GM19372 (cell line): Measurements from ENCODE around the gene HOTAIR.

Source experiments
- ATAC-seq: cut with Tn5 transposase; IDR thresholded peaks from one replicate; pipeline ENCODE4 v1.9.1; 2021; ENCODE audit warnings: mild to moderate bottlenecking, low read depth, moderate library complexity; ENCODE audit not compliant: unreplicated experiment

HOTAIR gene

GRCh38 chr12:53974084-53975063, at the start of gene HOTAIR:
HOTAIR (minus strand) TSS chr12:53974954.
- no peak for ATAC-seq

DNA sequence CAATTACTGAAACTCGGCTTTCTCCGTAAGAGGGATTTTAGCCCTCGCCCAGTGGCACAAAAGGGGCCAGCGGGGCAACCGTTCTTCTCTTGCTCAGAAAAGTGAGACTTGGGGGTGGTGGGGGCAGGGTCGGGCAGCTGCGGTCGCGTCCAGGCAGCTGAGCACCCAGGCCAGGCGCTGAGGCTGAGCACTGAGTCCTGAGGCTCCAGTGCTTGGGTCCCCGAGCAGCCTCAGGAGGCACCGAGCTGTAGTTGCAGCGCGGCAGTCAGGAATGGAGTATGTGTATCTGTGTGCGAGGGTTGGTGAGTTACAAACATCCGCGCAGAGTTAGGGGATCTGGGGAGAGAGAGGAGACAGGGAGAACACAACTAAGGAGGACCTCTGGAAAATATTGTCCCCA, 49.4 kb upstream of the HOTAIR start:
- no peak for ATAC-seq

GRCh38 chr12:54022960-54023884, 48.5 kb upstream of the HOTAIR start:
- ATAC-seq = no peak

GRCh38 chr12:54021432-54022013, 46.8 kb upstream of the HOTAIR start:
- ATAC-seq = no peak

DNA sequence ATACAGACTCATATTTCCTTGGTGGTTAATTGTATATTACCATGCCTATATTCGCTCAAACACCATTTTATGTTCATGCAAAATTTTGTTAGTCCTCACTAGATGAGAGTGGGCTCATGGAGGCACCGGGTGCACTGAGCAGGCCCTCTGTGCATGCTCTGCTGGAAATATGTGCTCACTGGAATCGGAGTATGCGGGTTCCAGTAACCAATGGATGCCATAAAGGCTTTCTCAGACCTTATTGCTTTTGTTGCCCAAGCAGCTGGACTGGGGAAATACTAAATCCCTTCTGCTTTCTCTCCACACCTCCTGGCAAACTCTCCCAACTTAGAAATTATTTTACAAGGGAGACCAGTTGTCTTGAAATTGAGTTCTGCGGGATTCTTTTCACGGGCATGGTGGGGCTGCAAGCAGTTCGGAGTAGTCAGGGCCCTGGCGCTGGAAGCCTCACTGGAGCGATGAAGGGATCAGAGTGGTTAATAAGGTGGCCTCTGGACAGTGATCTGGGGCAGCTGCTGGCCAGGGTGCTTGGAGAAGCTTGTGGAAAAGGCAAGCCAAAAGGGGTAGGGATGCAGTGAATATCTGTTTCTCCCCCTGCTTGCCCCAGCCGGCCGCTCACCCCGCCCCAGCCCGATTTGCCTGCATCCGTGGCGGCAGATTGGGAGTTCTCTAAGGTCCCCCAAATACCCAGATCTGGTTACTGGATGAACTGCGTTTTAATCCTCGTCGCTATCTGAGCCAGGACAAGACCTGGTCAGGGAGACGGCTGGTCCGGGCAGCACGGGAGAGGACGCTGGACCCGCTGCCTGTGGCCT, 46.0 kb upstream of the HOTAIR start:
- ATAC-seq = no peak

DNA sequence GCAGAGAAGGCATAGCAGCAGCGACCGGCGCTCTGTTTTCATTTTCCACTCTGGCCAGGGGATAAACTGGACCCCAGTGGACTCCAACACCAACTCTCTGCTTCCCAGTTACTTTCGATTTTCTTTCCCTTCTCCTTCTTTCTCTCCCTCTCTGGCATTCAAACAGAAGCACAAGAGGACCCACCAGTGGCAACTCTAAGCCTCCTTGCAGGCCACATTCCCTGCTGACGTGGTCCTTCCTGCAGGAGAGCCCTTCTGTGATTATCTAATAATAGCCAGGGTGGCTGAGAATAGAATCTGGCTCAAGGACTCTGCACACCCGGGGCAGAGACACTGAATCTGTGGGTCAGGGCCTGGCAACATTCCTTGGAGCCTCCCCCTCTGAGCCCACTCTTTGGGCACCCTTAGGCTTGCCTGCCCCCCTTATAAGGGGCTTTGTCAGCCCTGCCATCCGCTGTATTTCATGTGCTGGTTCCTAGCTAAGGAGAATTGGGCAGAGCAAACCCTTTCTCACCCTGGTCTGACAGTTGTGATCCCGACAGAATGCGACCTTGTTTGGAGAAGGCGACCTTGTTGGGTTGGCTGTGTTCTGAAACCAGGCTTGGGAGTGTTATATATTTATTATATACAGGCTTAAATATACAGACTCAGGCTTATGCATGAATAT, 45.3 kb upstream of the HOTAIR start:
- no peak for ATAC-seq

DNA sequence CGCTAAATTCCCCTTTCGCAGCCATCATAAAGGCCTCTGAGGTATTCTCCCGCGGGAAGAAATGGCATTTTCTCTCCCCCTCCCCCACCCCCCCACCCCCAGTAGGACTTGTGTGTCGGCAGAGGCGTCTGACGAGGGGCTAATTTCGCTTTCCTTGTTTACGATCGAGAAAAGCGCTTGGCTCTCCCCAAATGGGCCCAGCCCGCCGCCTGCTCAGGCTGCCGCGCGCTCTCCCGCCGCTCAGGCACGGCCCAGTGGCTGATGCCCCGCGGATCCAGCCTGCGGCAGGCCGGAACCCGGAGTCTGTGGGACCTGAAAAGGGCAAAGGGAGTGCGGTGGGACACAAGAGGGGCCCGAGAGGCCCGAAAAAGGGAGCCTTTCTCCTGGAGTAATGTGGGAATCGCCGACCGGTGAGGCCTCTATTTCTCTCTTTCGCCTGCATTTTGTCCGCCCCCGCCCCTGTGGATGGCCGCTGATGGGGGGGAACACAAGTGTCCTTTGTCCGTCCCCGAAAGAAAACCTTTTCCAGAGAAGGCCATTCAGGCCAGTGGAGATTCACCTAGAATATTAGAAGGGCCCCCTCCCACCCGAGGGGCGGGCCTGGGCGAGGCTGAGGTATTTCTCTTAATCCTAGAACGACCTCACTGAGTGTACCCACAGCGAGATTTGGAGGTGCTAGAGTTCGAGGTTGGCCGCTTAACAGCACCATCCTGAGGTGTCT, 44.5 kb upstream of the HOTAIR start:
- ATAC-seq = no peak

DNA sequence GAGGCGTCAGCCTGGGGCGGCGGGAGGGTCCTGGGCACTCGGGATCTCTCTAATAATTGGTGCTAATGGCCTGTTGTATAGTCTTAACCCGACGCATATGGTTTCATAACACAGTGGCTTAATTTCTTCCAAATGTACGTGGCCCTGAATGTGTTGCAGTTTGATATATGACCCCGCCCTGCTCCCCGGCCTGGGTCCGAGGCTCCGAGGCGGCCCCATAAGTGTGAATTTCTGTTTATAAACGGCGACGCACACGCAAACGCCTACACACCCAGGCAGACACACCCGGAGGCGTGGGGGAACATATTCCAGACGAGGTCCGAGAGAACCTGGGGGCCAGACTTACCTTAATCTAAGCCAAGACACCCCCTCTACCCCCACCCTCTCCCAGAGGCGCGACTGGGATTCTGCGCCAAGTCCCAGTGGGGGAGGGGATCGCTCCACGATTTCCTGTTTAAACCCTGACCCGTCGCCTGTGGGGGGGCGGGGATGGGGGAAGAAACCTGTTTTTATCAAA, 43.8 kb upstream of the HOTAIR start:
- no peak for ATAC-seq

DNA sequence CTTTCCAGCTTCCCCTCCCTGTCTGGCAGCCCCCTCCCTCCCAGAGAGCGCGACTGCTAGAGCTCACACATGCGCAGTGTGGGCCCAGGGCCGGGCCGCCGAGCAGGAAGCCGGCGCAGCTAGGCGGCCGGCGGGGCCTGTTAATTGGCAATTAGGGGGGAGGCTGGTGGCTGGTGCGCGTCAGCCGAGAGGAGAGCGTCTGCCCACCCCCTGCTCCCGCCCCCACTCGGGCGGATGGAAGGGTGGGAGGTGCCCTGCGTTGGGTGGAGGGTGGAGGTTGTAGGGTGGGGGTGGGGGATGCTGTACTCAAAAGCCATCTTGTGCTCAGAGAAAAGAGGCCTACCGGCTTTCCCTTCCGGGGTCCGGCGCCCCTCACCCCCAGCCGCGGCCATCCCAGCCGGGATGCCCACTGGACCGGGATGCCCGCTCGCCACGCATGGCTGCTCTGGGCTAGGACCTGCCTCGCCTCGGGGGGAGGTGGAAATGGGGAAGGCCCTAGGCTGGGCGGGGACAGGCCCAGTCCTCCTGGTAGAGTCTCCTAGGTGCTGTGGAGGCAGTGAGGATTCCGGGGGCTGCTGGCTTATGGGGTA, 43.2 kb upstream of the HOTAIR start:
- no peak for ATAC-seq

DNA sequence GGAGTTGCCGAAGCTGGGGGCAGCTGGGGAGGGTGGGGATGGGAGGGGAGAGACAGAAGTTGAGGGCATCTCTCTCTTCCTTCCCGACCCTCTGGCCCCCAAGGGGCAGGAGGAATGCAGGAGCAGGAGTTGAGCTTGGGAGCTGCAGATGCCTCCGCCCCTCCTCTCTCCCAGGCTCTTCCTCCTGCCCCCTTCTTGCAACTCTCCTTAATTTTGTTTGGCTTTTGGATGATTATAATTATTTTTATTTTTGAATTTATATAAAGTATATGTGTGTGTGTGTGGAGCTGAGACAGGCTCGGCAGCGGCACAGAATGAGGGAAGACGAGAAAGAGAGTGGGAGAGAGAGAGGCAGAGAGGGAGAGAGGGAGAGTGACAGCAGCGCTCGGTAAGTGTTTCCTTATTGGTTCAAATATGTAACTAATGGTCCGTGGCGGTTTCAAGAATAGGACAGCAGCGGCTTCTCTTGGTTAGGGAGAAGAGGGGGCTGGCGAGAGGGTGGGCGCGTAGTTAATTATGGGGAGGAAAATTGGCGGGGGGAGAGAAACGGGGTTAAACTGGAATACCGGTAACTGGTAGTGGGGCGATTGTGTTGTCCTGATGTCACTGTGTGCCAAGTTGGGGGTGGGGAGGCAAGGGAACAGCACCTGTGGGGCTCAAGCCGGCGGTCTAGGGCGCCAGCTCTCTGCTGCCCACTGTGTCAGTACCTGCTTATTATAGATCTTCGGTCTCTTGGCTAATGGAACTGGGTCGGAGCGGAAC, 42.5 kb upstream of the HOTAIR start:
- ATAC-seq = no peak

DNA sequence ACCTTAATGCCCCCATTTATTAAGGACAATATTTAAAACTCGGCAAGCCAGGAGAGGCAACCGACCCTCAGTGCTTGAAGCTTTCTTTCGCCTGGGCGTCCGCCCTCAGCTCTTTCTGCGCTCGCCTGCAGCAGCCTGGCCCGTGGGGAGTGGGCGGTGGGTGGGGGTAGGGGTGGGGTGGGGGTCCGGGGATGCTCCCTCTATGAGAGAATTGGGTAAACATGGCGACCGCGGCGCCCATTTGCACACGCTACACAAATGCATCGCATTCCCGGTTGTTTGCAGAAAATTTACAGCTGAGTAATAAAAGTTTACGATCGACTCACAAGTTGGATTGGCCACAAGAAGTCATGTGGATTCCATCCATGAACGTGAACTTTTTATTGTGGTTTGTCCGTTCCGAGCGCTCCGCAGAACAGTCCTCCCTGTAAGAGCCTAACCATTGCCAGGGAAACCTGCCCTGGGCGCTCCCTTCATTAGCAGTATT, 41.8 kb upstream of the HOTAIR start:
- no peak for ATAC-seq

DNA sequence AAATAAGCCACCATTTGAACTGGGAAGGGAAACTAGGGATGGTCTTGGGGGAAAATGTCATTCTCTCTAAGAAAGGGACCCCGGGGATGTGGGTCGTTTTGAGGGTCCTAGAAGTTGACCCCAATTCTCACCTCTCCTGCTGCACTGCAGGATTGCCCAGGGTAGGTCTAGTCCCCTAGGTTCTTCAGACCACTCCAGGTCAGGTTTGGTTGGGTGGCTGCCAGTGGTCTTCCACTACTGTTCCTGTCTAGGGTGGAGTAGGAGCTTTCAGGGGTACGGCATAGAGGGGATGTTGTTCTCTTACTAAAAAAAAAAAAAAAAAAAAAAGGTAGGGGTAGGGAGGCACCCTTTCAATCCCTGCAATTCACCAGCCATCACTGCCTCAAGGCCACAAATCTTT, 41.3 kb upstream of the HOTAIR start:
- no peak for ATAC-seq

DNA sequence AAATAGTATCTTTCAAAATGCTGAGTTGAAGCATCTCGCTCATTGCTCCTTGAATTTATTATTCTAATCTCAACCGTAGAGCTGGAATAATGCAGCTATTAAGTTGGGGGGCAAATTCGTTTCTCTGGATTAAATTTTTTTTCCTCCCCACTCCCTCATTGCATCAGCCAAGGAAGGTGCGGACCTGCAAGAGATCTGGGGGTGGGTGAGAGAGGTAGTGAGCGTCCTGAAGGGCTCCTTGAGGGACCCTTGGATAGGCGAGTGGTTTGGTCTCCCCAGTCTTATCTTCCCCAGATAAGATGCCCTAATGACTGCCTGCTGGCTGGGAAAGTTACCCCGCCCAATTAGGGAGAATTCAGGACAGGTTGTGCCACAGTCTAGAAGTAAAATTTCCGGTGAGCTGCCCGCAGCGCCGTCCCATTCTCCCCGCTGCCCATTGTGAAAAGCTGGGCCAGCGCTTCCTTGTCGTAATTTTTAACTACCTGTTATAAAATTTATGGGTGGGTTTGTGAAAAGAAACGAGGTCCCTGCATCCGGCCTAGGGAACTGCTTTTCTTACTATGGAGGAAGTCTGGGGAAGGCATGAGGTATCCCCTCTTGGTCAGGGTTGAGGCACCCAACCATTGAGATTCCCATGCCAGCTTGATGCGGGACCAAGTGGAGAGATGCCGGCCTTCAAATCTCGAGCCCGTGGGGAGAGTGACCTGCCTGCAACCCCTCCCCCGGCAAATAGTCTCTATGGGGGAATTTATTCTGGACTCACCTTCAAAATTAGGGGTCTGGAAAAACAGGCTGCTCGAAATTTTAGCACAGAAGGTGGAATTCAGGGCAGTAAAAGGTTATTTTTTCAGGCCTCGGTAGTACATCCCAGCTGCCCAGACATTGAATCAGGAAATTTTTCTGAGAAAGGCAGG, 40.5 kb upstream of the HOTAIR start:
- no peak for ATAC-seq

DNA sequence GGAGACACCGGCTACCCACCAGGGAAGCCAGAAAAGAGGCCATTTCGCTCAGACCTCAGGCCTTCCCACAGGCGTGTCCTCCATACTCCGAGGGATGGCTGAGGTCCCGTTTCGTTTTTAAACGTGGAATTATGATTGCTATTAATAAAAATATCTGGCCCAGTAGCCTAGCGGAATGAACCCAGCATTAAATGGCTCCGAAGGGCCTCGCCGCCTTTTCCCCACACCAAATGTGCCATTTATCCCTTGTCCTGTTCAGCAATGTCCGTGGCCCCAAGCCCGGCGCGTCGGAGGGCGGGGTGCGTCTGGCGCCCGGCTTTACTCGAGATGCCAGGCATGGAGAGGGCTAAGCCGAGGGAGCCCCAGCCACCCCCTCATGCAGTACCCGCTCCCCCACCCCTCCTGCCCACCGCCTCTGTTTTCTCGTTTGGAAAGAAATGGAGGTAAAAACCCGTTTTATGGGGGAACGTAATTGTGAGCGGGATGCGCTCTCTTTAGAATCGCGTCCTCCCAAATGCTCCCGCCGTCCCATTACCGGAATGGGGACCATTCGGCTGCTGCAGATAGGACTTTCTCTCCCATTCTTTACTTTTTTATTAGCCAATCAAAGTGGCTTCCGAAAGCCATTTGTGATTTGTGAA, 39.7 kb upstream of the HOTAIR start:
- ATAC-seq = no peak

GRCh38 chr12:54012631-54013409, 38.1 kb upstream of the HOTAIR start:
- ATAC-seq = no peak
